ENCODE data around the gene HPCA.

DNA sequence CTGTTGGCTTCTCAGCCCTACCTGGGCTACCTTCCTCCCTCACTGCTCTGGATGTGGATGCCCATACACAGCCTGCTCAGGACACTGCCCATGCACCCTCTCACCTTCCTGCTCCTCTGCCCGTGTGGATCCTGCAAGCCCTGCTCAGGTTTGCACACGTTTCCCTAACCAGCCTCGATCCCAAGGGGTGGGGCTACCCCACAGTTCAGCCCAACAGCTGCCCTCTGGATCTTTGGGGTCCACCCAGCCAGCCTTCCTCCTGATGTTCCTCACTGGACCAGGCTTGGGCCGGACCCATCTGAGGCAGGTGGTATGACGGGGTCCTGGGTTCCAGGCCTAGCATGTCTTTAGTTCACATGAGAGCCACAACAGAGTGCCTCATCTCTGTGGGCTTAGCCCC is 10.2 kb downstream of the HPCA start:
- TF ChIP-seq EZH2 (IDR thresholded peaks at IDR 0.05; ENCODE audit: insufficient read depth, poor library complexity, severe bottlenecking) = no peak
- no peak for TF ChIP-seq EZH2phosphoT487 (IDR thresholded peaks at IDR 0.05; ENCODE audit: insufficient read depth, low read depth)

All from GM23248 (cell line).